Mesenchymal stem cell (in vitro differentiated cells and primary cell): ENCODE data around the gene UFD1.

Source experiments
- DNase-seq: peaks from one replicate; pipeline ENCODE4 v3.0.0-alpha.2; 2013
- H2AFZ ChIP-seq: one replicate; pipeline ENCODE4 v1.6.1; 2013; ENCODE audit warnings: low read depth, mild to moderate bottlenecking, control low read depth, inconsistent platforms, low read length, moderate library complexity
- H2AK5ac ChIP-seq: 2 replicates; pipeline ENCODE4 v1.6.1; 2013; ENCODE audit warnings: low read length, moderate library complexity, mild to moderate bottlenecking, inconsistent platforms; ENCODE audit not compliant: severe bottlenecking
- H2BK120ac ChIP-seq: one replicate; pipeline ENCODE4 v1.6.1; 2013; ENCODE audit warnings: low read depth, mild to moderate bottlenecking, inconsistent platforms, low read length, moderate library complexity
- H2BK12ac ChIP-seq, 2 experiments: one replicate each; pipeline ENCODE4 v1.6.1; 2013; ENCODE audit warnings: inconsistent platforms in 2 of 2, low read length in 2 of 2, mild to moderate bottlenecking in 2 of 2, moderate library complexity in 2 of 2, control low read depth in 1 of 2
- H2BK15ac ChIP-seq: one replicate; pipeline ENCODE4 v1.6.1; 2013; ENCODE audit warnings: mild to moderate bottlenecking, low read depth, inconsistent platforms; ENCODE audit not compliant: poor library complexity, severe bottlenecking
- H2BK5ac ChIP-seq: 2 replicates; pipeline ENCODE4 v1.6.1; 2013; ENCODE audit warnings: low read depth, mild to moderate bottlenecking, low read length, control low read depth, inconsistent platforms; ENCODE audit not compliant: poor library complexity, severe bottlenecking
- H3K14ac ChIP-seq, 2 experiments: one replicate each; pipeline ENCODE4 v1.6.1; 2013; ENCODE audit warnings: inconsistent platforms in 2 of 2, low read length in 2 of 2, control low read depth in 1 of 2, mild to moderate bottlenecking in 1 of 2, moderate library complexity in 1 of 2
- H3K18ac ChIP-seq, 2 experiments: one replicate each; pipeline ENCODE4 v1.6.1; 2013; ENCODE audit warnings: inconsistent platforms in 2 of 2, low read length in 2 of 2, control low read depth in 1 of 2, low read depth in 1 of 2, mild to moderate bottlenecking in 1 of 2
- H3K23ac ChIP-seq, 2 experiments: one replicate each; pipeline ENCODE4 v1.6.1; 2013; ENCODE audit warnings: inconsistent platforms in 2 of 2, low read length in 2 of 2, mild to moderate bottlenecking in 2 of 2, moderate library complexity in 2 of 2, control low read depth in 1 of 2
- H3K27ac ChIP-seq: 2 replicates; pipeline ENCODE4 v1.5.1; 2013; ENCODE audit warnings: mild to moderate bottlenecking, moderate library complexity, low read length, control low read depth, inconsistent platforms; ENCODE audit not compliant: poor library complexity, severe bottlenecking
- H3K27me3 ChIP-seq, 2 experiments: 2 replicates each; pipeline versions ENCODE4 v1.6.1 to v1.7.0; 2013; ENCODE audit warnings: low read length in 2 of 2, mild to moderate bottlenecking in 2 of 2, moderate library complexity in 2 of 2, control low read depth in 1 of 2, inconsistent platforms in 1 of 2; ENCODE audit not compliant: control insufficient read depth in 1 of 2, insufficient read depth in 1 of 2
- H3K36me3 ChIP-seq, 2 experiments: 2 replicates each; pipeline versions ENCODE4 v1.6.1 to v1.7.0; 2013; ENCODE audit warnings: low read length in 2 of 2, control low read depth in 1 of 2, inconsistent platforms in 1 of 2, low read depth in 1 of 2, mild to moderate bottlenecking in 1 of 2; ENCODE audit not compliant: insufficient read depth in 2 of 2, control insufficient read depth in 1 of 2
- H3K4ac ChIP-seq, 2 experiments: one replicate each; pipeline ENCODE4 v1.6.1; 2013; ENCODE audit warnings: inconsistent platforms in 2 of 2, low read length in 2 of 2, mild to moderate bottlenecking in 2 of 2, moderate library complexity in 2 of 2, control low read depth in 1 of 2, low read depth in 1 of 2
- H3K4me1 ChIP-seq: 2 replicates; pipeline ENCODE4 v1.6.1; 2013; ENCODE audit warnings: low read depth, low read length, control low read depth; ENCODE audit not compliant: control insufficient read depth, insufficient read depth
- H3K4me2 ChIP-seq: 2 replicates; pipeline ENCODE4 v1.6.1; 2013; ENCODE audit warnings: low read length, mild to moderate bottlenecking, inconsistent platforms; ENCODE audit not compliant: poor library complexity, severe bottlenecking
- H3K4me3 ChIP-seq, 2 experiments: 2 replicates each; pipeline versions ENCODE4 v1.5.1 to v1.7.0; 2013; ENCODE audit warnings: low read length in 2 of 2, mild to moderate bottlenecking in 2 of 2, control low read depth in 1 of 2, low read depth in 1 of 2; ENCODE audit not compliant: insufficient read depth in 1 of 2
- H3K79me1 ChIP-seq: replicated peaks from 2 replicates; pipeline ENCODE4 v1.6.1; 2013; ENCODE audit warnings: mild to moderate bottlenecking, control low read depth, low read length, inconsistent platforms; ENCODE audit not compliant: poor library complexity, severe bottlenecking
- H3K9ac ChIP-seq: 2 replicates; pipeline ENCODE4 v1.7.0; 2013; ENCODE audit warnings: mild to moderate bottlenecking, low read length, moderate library complexity
- H3K9me3 ChIP-seq: 2 replicates; pipeline ENCODE4 v1.7.0; 2013; ENCODE audit warnings: mild to moderate bottlenecking, low read length; ENCODE audit not compliant: control insufficient read depth
- H4K8ac ChIP-seq: one replicate; pipeline ENCODE4 v1.6.1; 2013; ENCODE audit warnings: inconsistent platforms, mild to moderate bottlenecking, low read length, moderate library complexity
- H4K91ac ChIP-seq: one replicate; pipeline ENCODE4 v1.6.1; 2013; ENCODE audit warnings: mild to moderate bottlenecking, low read length, inconsistent platforms
- WGBS: methylation state at CpG from one replicate; pipeline ENCODE4 v1.1.7; 2013; ENCODE audit warnings: mixed read lengths; 5-methylcytosine and 5-hydroxymethylcytosine counted together

Gene UFD1

DNA sequence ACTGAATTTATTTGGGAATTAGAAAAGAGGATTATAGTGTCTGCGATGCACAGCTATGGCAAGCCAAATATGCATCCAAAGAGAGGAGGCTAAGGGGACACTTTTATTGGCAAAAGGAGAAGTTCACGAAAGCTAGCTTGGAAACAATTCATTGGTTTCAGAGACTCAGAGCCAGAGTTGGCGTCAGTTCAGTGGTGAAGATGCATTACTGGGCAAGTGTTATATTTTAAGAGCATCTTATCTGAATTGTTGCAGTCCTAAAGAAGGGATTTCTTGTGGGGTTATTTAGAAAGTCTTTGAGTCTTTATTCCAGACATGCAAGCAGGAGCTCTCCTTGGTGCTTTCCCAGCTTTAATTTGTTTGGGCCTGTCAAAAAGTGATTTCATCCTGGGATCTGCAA is 30.2 kb upstream of the UFD1 start:
- H3K4me3 ChIP-seq: no peak overlapping the region
- H3K4ac ChIP-seq: no peak overlapping the region
- no peak overlapping the region for H2BK12ac ChIP-seq
- peaks cover 10% of the 10 kb centered on the region for H3K9me3 ChIP-seq
- H3K9ac ChIP-seq: no peak overlapping the region
- no peak overlapping the region for H2BK15ac ChIP-seq
- no peak overlapping the region for H2AFZ ChIP-seq
- H3K4me2 ChIP-seq: no peak overlapping the region
- H3K79me1 ChIP-seq: no peaks in the 10 kb centered on the region
- no peaks in the 10 kb centered on the region for H3K27me3 ChIP-seq
- H3K36me3 ChIP-seq: peaks cover 0 to 20% of the 10 kb centered on the region in 2 experiments
- no peak overlapping the region for H3K18ac ChIP-seq
- H4K91ac ChIP-seq: no peak overlapping the region
- no peak overlapping the region for H4K8ac ChIP-seq
- no peak overlapping the region for H3K27ac ChIP-seq
- no peak overlapping the region for H2BK5ac ChIP-seq
- H2AK5ac ChIP-seq: no peak overlapping the region
- H2BK120ac ChIP-seq: no peak overlapping the region
- no peak for DNase-seq
- no peaks in the 10 kb centered on the region for H3K4me1 ChIP-seq
- 96% methylated on average over 3 of the region's 3 CpGs for WGBS
- H3K14ac ChIP-seq: no peak overlapping the region
- H3K23ac ChIP-seq: no peak overlapping the region

DNA sequence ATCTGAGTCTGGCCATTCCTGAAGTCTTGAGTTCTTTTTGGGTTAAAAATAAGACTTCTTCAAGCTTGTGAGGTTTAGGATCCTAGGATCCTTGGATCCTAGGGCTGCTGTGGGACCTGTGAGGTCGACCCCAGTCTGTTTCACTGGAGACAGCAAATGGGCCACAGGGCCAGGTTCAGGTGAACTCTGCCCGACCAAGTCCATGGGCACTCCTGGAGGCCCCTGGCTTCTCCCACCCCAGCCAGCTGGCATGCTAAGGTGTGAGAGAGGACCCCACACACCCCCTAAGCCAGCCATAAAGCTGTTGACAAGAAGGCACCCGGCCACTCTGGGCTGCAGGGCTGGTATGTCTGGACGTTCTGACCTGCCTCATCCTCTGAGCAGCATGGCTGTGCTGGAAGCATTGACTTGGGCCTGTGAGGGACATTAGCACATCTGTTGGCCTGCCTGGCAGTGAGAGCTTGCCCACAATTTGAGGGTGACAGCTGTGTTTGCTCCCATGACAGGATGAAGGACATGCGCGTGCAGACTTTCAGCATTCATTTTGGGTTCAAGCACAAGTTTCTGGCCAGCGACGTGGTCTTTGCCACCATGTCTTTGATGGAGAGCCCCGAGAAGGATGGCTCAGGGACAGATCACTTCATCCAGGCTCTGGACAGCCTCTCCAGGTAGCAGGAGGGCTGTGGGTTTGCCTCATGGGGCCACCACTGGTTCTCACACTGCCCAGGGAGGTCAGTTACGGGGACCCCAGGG is 29.2 kb upstream of the UFD1 start:
- Histone ChIP-seq H3K9me3 (peaks cover under 1% of the 10 kb centered on the region), H2BK15ac (no peak overlapping the region), H3K27ac (no peak overlapping the region), H3K27me3 (no peaks in the 10 kb centered on the region), H3K36me3 (peaks cover 0 to 18% of the 10 kb centered on the region in 2 experiments), H3K4me2 (no peak overlapping the region), H4K8ac (no peak overlapping the region), H3K4me3 (no peak overlapping the region), H4K91ac (no peak overlapping the region), H3K4me1 (no peaks in the 10 kb centered on the region), H3K79me1 (no peaks in the 10 kb centered on the region), H3K4ac (no peak overlapping the region), H2AFZ (no peak overlapping the region), H2BK12ac (no peak overlapping the region), H3K9ac (no peak overlapping the region), H2AK5ac (no peak overlapping the region), H3K14ac (no peak overlapping the region), H2BK120ac (no peak overlapping the region), H2BK5ac (no peak overlapping the region), H3K23ac (no peak overlapping the region), H3K18ac (no peak overlapping the region)
- 97% methylated on average over 10 of the region's 10 CpGs for WGBS
- DNase-seq: no peak

DNA sequence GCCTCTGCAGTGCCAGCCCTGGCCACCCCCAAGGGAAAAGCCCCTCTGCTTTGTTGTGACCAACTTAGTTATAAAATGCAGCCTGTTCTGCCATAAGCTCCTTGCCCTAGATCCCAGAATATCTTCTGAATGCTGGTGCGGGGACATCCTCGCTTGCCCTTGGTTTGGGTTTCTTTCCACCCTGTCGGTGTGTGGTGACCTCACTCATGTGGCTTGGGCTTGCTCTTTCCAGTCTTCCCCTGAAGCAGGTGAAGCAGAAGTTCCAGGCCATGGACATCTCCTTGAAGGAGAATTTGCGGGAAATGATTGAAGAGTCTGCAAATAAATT is 28.5 kb upstream of the UFD1 start:
- Histone ChIP-seq H3K18ac (no peak overlapping the region), H3K4me2 (no peak overlapping the region), H4K91ac (no peak overlapping the region), H3K9me3 (no peaks in the 10 kb centered on the region), H2BK5ac (no peak overlapping the region), H2BK15ac (no peak overlapping the region), H2AFZ (no peak overlapping the region), H3K27me3 (no peaks in the 10 kb centered on the region), H3K27ac (no peak overlapping the region), H4K8ac (no peak overlapping the region), H3K9ac (no peak overlapping the region), H2BK120ac (no peak overlapping the region), H2AK5ac (no peak overlapping the region), H3K4me1 (no peaks in the 10 kb centered on the region), H3K14ac (no peak overlapping the region), H3K79me1 (no peaks in the 10 kb centered on the region), H3K4me3 (no peak overlapping the region), H3K4ac (no peak overlapping the region), H3K23ac (no peak overlapping the region), H2BK12ac (no peak overlapping the region), H3K36me3 (peaks cover 0 to 18% of the 10 kb centered on the region in 2 experiments)
- 94% methylated on average over 3 of the region's 4 CpGs for WGBS
- DNase-seq: no peak

DNA sequence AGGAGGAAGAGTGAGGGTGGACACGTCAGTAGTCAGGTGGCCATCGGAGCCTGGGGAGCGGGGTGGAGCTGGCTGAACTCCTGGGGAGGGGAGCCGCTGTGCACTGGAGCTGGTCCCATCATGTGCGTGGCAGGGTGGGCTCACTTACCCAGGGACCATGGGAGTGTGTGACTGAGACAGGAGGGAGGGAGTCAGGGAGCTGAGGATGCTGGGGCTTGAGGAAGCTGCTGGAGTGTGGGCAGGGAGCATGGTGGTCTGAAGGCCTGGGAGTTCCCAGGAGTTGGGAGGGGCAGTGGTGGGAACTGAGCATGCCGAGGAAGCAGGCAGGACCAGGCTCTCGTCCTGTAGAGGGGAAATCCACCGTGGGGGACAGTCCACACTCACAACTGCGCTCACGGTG is 27.2 kb upstream of the UFD1 start:
- Histone ChIP-seq H3K23ac (no peak overlapping the region), H2BK15ac (no peak overlapping the region), H3K4me1 (no peaks in the 10 kb centered on the region), H3K18ac (no peak overlapping the region), H2BK12ac (no peak overlapping the region), H3K9ac (no peak overlapping the region), H2BK5ac (no peak overlapping the region), H3K27me3 (no peaks in the 10 kb centered on the region), H2BK120ac (no peak overlapping the region), H3K4ac (no peak overlapping the region), H3K36me3 (peaks cover 0 to 18% of the 10 kb centered on the region in 2 experiments), H2AK5ac (no peak overlapping the region), H3K27ac (no peak overlapping the region), H4K8ac (no peak overlapping the region), H2AFZ (no peak overlapping the region), H3K4me3 (no peak overlapping the region), H3K4me2 (no peak overlapping the region), H4K91ac (no peak overlapping the region), H3K79me1 (no peaks in the 10 kb centered on the region), H3K9me3 (no peaks in the 10 kb centered on the region), H3K14ac (no peak overlapping the region)
- no peak for DNase-seq
- whole genome bisulfite sequencing: 91% methylated on average over 10 of the region's 10 CpGs
